ENCODE results near the gene CCDC33.

The CCDC33 gene

DNA sequence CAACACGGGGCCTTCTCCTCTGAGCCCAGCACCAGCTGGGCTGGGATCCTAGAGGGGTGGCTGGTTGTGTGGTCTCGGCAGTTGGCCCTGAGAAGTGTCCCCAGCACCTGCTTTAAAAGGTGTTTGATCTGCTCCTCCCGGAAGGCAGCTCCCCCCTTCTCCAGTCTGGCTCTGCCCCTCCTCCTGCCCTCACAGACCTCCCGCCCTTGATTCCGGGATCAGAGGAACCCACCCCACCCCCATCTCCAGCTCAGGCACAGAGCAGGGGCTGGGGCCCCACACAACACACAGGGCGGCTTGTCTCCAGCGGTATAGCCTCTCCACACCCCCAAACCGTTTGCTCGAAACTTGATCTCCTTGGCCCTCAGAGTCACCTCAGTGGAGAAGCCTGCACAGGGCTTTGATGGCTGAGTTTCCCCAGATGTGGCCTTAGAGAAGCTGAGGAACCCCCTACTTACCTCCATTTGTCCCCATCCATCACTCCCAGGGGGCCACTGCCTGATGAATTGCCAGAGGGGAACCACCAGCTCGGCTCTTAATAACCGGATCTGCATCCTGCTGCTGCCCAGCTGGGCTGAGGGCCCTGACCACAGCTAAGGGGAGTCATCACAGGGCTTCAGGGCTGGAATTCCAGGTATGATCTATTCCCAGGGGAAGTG lies 27.1 kb upstream of the CCDC33 start:
- no peak for DNase-seq (ENCODE audit: low spot score)
- Histone ChIP-seq H3K4me3 (ENCODE audit: low read length in 2 of 2) (peak overlapping the region in 1 of 2 donors; percentile 21), H3K27ac (replicated peaks; ENCODE audit: low read length) (peak overlapping the region; percentile 15)

GRCh38 chr15:74209560-74209958 lies 26.6 kb upstream of the CCDC33 start:
- Histone ChIP-seq H2BK15ac (ENCODE audit: low read length) (peak overlapping the region; percentile 42), H3K4me2 (ENCODE audit: insufficient read depth, low read length, poor library complexity, severe bottlenecking) (peak overlapping the region; percentile 20), H4K8ac (ENCODE audit: low read depth, low read length) (no peak overlapping the region), H3K27me3 (ENCODE audit: control insufficient read depth in 3 of 3, insufficient read depth in 3 of 3, low read depth in 1 of 3, low read length in 3 of 3) (no peaks in the 10 kb centered on the region), H3K4ac (ENCODE audit: low read length) (no peak overlapping the region), H4K91ac (ENCODE audit: low read depth, low read length, poor library complexity) (peak overlapping the region; percentile 11), H2BK12ac (ENCODE audit: low read length) (peak overlapping the region; percentile 79), H3K9ac (ENCODE audit: low read depth, low read length, poor library complexity) (no peak overlapping the region), H2BK5ac (ENCODE audit: low read length) (peak overlapping the region; percentile 59), H3K23ac (ENCODE audit: low read depth, low read length, poor library complexity) (no peak overlapping the region), H2AFZ (ENCODE audit: low read length) (peak overlapping the region; percentile 52), H3K27ac (replicated peaks; ENCODE audit: low read length) (no peak overlapping the region), H3K18ac (ENCODE audit: low read length) (peak overlapping the region; percentile 94), H2BK120ac (ENCODE audit: low read depth, low read length) (peak overlapping the region; percentile 92), H3K4me1 (ENCODE audit: control insufficient read depth in 2 of 2, insufficient read depth in 1 of 2, low read depth in 1 of 2, low read length in 2 of 2) (peaks cover 45 to 50% of the 10 kb centered on the region in 2 donors), H3K79me1 (ENCODE audit: low read depth, low read length) (no peaks in the 10 kb centered on the region), H2AK5ac (ENCODE audit: low read depth, low read length) (peak overlapping the region; percentile 90), H3K36me3 (replicated peaks in 1 of 2; ENCODE audit: control insufficient read depth in 2 of 2, insufficient read depth in 2 of 2, low read length in 2 of 2) (no peaks in the 10 kb centered on the region), H3K4me3 (ENCODE audit: low read length in 2 of 2) (peak overlapping the region in 1 of 2 donors; percentile 21), H3K14ac (ENCODE audit: low read length) (peak overlapping the region; percentile 77), H3K9me3 (replicated peaks in 1 of 2; ENCODE audit: control insufficient read depth in 2 of 2, insufficient read depth in 1 of 2, low read depth in 1 of 2, low read length in 2 of 2) (no peaks in the 10 kb centered on the region)
- no peak for DNase-seq (ENCODE audit: low spot score)
- WGBS, 2 donors (ENCODE audit: extremely low coverage in 2 of 2, insufficient read length in 2 of 2, insufficient replicate concordance in 1 of 2) = no CpG with 5 or more reads among the region's 5 CpGs

More for the DNA sequence above, 27.1 kb upstream of the CCDC33 start:
- Histone ChIP-seq H3K23ac (ENCODE audit: low read depth, low read length, poor library complexity) (peak overlapping the region; percentile 51), H3K4me1 (ENCODE audit: control insufficient read depth in 2 of 2, insufficient read depth in 1 of 2, low read depth in 1 of 2, low read length in 2 of 2) (peaks cover 48 to 50% of the 10 kb centered on the region in 2 donors), H4K8ac (ENCODE audit: low read depth, low read length) (no peak overlapping the region), H3K4ac (ENCODE audit: low read length) (no peak overlapping the region), H2AK5ac (ENCODE audit: low read depth, low read length) (peak overlapping the region; percentile 90), H3K14ac (ENCODE audit: low read length) (no peak overlapping the region), H2BK120ac (ENCODE audit: low read depth, low read length) (peak overlapping the region; percentile 33), H2BK12ac (ENCODE audit: low read length) (peak overlapping the region; percentile 53), H3K79me1 (ENCODE audit: low read depth, low read length) (no peaks in the 10 kb centered on the region), H4K91ac (ENCODE audit: low read depth, low read length, poor library complexity) (peak overlapping the region; percentile 88), H3K18ac (ENCODE audit: low read length) (peak overlapping the region; percentile 94), H2BK5ac (ENCODE audit: low read length) (peak overlapping the region; percentile 59), H3K9me3 (replicated peaks in 1 of 2; ENCODE audit: control insufficient read depth in 2 of 2, insufficient read depth in 1 of 2, low read depth in 1 of 2, low read length in 2 of 2) (no peaks in the 10 kb centered on the region), H3K4me2 (ENCODE audit: insufficient read depth, low read length, poor library complexity, severe bottlenecking) (peak overlapping the region; percentile 44), H2BK15ac (ENCODE audit: low read length) (peak overlapping the region; percentile 42), H2AFZ (ENCODE audit: low read length) (peak overlapping the region; percentile 52), H3K36me3 (replicated peaks in 1 of 2; ENCODE audit: control insufficient read depth in 2 of 2, insufficient read depth in 2 of 2, low read length in 2 of 2) (no peaks in the 10 kb centered on the region), H3K27me3 (ENCODE audit: control insufficient read depth in 3 of 3, insufficient read depth in 3 of 3, low read depth in 1 of 3, low read length in 3 of 3) (no peaks in the 10 kb centered on the region), H3K9ac (ENCODE audit: low read depth, low read length, poor library complexity) (no peak overlapping the region)
- no CpG with 5 or more reads among the region's 11 CpGs for whole genome bisulfite sequencing, 2 donors (ENCODE audit: extremely low coverage in 2 of 2, insufficient read length in 2 of 2, insufficient replicate concordance in 1 of 2)

GRCh38 chr15:74209997-74210671 lies 26.0 kb upstream of the CCDC33 start:
- H3K27ac ChIP-seq (replicated peaks; ENCODE audit: low read length) = no peak overlapping the region
- no peak overlapping the region for H2AFZ ChIP-seq (ENCODE audit: low read length)
- H3K23ac ChIP-seq (ENCODE audit: low read depth, low read length, poor library complexity) = no peak overlapping the region
- H2BK12ac ChIP-seq (ENCODE audit: low read length) = peak overlapping the region; percentile 79
- no peak overlapping the region for H3K9ac ChIP-seq (ENCODE audit: low read depth, low read length, poor library complexity)
- H3K9me3 ChIP-seq (replicated peaks in 1 of 2; ENCODE audit: control insufficient read depth in 2 of 2, insufficient read depth in 1 of 2, low read depth in 1 of 2, low read length in 2 of 2) = no peaks in the 10 kb centered on the region
- no peaks in the 10 kb centered on the region for H3K36me3 ChIP-seq (replicated peaks in 1 of 2; ENCODE audit: control insufficient read depth in 2 of 2, insufficient read depth in 2 of 2, low read length in 2 of 2)
- peak overlapping the region; percentile 20 for H3K4me2 ChIP-seq (ENCODE audit: insufficient read depth, low read length, poor library complexity, severe bottlenecking)
- peak overlapping the region; percentile 90 for H2AK5ac ChIP-seq (ENCODE audit: low read depth, low read length)
- H3K4me3 ChIP-seq (ENCODE audit: low read length in 2 of 2) = no peak overlapping the region
- no CpG with 5 or more reads among the region's 4 CpGs for WGBS, 2 donors (ENCODE audit: extremely low coverage in 2 of 2, insufficient read length in 2 of 2, insufficient replicate concordance in 1 of 2)
- H3K4me1 ChIP-seq (ENCODE audit: control insufficient read depth in 2 of 2, insufficient read depth in 1 of 2, low read depth in 1 of 2, low read length in 2 of 2) = peaks cover 50 to 56% of the 10 kb centered on the region in 2 donors
- no peak for DNase-seq (ENCODE audit: low spot score)
- no peak overlapping the region for H4K8ac ChIP-seq (ENCODE audit: low read depth, low read length)
- H3K27me3 ChIP-seq (ENCODE audit: control insufficient read depth in 3 of 3, insufficient read depth in 3 of 3, low read depth in 1 of 3, low read length in 3 of 3) = no peaks in the 10 kb centered on the region
- H4K91ac ChIP-seq (ENCODE audit: low read depth, low read length, poor library complexity) = no peak overlapping the region
- no peak overlapping the region for H2BK15ac ChIP-seq (ENCODE audit: low read length)
- H3K18ac ChIP-seq (ENCODE audit: low read length) = peak overlapping the region; percentile 94
- H3K4ac ChIP-seq (ENCODE audit: low read length) = no peak overlapping the region
- peak overlapping the region; percentile 59 for H2BK5ac ChIP-seq (ENCODE audit: low read length)
- no peaks in the 10 kb centered on the region for H3K79me1 ChIP-seq (ENCODE audit: low read depth, low read length)
- H2BK120ac ChIP-seq (ENCODE audit: low read depth, low read length) = peak overlapping the region; percentile 92
- no peak overlapping the region for H3K14ac ChIP-seq (ENCODE audit: low read length)

DNA sequence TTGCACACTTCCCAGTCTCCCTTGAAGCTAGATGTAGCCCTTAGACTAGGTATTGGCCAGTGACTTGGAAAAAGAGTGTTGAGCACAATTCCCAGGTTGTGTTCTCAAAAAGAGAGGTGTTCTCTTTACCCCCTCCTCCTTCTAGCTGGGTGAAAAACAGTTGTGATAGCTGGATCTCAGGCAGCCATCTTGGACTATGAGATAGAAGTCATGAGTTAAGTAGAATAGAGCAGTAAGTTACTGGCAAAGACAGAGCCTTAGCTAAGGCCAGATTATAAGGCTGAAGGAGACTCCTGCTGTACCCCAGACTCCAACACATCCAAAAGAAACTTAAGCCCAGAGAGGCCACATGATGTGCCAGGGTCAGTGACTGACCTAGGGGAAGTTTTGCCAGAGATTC lies 25.4 kb upstream of the CCDC33 start:
- Histone ChIP-seq H4K8ac (ENCODE audit: low read depth, low read length) (no peak overlapping the region), H4K91ac (ENCODE audit: low read depth, low read length, poor library complexity) (no peak overlapping the region), H2BK12ac (ENCODE audit: low read length) (no peak overlapping the region), H3K9ac (ENCODE audit: low read depth, low read length, poor library complexity) (no peak overlapping the region), H3K14ac (ENCODE audit: low read length) (no peak overlapping the region), H2BK5ac (ENCODE audit: low read length) (no peak overlapping the region), H3K4me1 (ENCODE audit: control insufficient read depth in 2 of 2, insufficient read depth in 1 of 2, low read depth in 1 of 2, low read length in 2 of 2) (peaks cover 55 to 57% of the 10 kb centered on the region in 2 donors), H2BK120ac (ENCODE audit: low read depth, low read length) (no peak overlapping the region), H2AFZ (ENCODE audit: low read length) (no peak overlapping the region), H3K4me2 (ENCODE audit: insufficient read depth, low read length, poor library complexity, severe bottlenecking) (no peak overlapping the region), H3K4me3 (ENCODE audit: low read length in 2 of 2) (no peak overlapping the region), H3K18ac (ENCODE audit: low read length) (no peak overlapping the region), H2AK5ac (ENCODE audit: low read depth, low read length) (no peak overlapping the region), H3K23ac (ENCODE audit: low read depth, low read length, poor library complexity) (no peak overlapping the region), H3K4ac (ENCODE audit: low read length) (no peak overlapping the region), H2BK15ac (ENCODE audit: low read length) (no peak overlapping the region), H3K27me3 (ENCODE audit: control insufficient read depth in 3 of 3, insufficient read depth in 3 of 3, low read depth in 1 of 3, low read length in 3 of 3) (no peaks in the 10 kb centered on the region), H3K9me3 (replicated peaks in 1 of 2; ENCODE audit: control insufficient read depth in 2 of 2, insufficient read depth in 1 of 2, low read depth in 1 of 2, low read length in 2 of 2) (no peaks in the 10 kb centered on the region), H3K36me3 (replicated peaks in 1 of 2; ENCODE audit: control insufficient read depth in 2 of 2, insufficient read depth in 2 of 2, low read length in 2 of 2) (no peaks in the 10 kb centered on the region), H3K79me1 (ENCODE audit: low read depth, low read length) (no peaks in the 10 kb centered on the region), H3K27ac (replicated peaks; ENCODE audit: low read length) (no peak overlapping the region)
- no peak for DNase-seq (ENCODE audit: low spot score)
